Measurements from ENCODE around the gene CD74. TPM values are rescaled to one million over a fixed set of nuclear protein-coding genes. Genes with fewer than 3 reads are reported as not detected.

CD74 gene
- total RNA-seq, 4 donors from 2014 or later = 91.0 to 1,037 (median 261) TPM

DNA sequence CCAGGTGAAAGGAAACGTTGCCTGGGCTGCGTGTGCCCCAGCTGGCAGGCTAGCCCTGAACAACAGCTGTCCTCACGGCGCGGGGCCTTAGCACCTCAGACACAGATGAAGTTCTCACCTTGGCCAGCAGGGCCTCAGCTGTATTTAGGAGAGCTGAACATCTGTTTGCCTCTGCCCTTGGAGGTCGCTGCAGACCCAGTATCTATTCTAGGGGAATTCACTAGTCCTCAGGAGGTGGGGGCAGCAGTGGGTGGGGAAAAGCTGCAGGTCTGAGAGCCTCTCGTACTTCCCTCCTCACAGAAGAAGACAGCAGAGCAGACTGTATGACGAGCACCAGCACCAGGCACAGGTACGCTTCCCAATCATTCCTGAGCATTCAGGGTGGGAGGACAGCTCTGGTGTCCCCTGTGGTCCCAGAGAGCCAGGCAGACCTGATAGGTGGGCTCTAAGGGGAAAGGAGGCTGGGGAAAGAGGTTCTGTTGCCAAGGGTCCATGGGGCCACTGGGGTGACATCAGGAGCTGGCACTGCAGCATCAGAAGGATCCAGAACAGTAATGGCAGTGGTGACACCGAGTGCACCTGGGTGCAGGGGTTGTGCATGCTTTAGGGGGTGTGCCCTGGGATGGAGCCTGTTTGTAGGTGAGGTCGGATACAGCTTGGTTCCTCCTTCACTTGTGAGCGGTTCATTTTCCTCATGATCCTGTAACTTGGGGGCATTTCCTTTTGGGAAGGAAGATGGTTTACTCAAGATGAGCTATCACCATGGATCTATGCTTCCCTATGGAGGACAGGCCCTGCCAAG lies 13.8 kb downstream of the CD74 start:
- no peak for DNase-seq
- no peaks in the 10 kb centered on the region for H3K4me1 ChIP-seq
- 66 to 71% methylated on average over 9 to 12 of the region's 12 CpGs for WGBS, 2 donors
- no peak overlapping the region for H3K4me3 ChIP-seq
- no peak overlapping the region for H3K27ac ChIP-seq
- intact Hi-C loops (cut with DNase I) = no loop called here
- H3K36me3 ChIP-seq = peaks cover 24 to 100% (median 25%) of the 10 kb centered on the region in 3 donors
- TF ChIP-seq, protein P1, sequence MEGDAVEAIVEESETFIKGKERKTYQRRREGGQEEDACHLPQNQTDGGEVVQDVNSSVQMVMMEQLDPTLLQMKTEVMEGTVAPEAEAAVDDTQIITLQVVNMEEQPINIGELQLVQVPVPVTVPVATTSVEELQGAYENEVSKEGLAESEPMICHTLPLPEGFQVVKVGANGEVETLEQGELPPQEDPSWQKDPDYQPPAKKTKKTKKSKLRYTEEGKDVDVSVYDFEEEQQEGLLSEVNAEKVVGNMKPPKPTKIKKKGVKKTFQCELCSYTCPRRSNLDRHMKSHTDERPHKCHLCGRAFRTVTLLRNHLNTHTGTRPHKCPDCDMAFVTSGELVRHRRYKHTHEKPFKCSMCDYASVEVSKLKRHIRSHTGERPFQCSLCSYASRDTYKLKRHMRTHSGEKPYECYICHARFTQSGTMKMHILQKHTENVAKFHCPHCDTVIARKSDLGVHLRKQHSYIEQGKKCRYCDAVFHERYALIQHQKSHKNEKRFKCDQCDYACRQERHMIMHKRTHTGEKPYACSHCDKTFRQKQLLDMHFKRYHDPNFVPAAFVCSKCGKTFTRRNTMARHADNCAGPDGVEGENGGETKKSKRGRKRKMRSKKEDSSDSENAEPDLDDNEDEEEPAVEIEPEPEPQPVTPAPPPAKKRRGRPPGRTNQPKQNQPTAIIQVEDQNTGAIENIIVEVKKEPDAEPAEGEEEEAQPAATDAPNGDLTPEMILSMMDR (IDR thresholded peaks at IDR 0.05) = peak in 5 of 6 experiments; percentile 18 to 50 (median 32)
- TF ChIP-seq POLR2A (IDR thresholded peaks at IDR 0.05) = no peak
- no peaks in the 10 kb centered on the region for H3K9me3 ChIP-seq
- H3K27me3 ChIP-seq = no peaks in the 10 kb centered on the region

DNA sequence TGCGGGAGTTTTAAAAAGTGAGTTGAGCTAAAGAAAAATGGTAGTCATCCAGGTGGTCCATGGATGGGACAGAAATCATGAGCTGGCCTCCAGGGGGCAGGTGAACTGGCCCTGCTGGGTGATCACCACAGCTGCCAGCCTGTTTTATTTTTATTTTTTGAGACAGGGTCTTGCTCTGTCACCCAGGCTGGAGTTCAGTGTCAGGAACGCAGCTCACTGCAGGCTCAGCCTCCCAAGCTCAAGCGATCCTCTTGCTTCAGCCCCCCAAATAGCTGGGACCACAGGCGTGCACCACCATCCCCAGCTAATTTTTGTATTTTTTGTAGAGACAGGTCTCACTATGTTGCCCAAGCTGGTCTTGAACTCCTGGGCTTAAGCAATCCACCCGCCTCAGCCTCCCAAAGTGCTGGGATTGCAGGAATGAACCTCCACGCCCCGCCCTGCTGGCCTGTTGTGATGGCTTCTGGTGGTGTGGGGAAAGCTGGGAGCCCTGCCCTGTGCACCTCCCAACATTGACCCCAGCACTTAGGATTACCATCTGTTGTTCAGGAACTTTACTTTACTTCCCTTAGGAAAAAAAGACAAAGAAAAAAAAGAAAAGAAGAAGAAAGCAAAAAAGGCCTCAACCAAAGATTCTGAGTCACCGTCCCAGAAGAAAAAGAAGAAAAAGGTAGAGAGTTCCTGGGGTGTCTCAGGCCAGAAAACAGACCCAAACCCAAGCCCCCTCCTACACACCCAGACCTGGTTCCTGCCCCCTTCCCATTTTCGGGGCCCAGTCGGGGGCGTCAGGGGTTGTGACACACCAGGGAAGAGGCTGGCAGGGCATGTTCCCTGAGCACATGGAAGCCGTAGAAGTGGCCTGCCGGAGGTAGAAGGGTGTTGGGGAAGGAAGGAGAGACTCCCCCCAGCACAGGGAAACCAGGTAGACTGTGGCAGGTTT lies 14.7 kb downstream of the CD74 start:
- no peak for TF ChIP-seq POLR2A (IDR thresholded peaks at IDR 0.05)
- TF ChIP-seq, protein P1 (IDR thresholded peaks at IDR 0.05) = no peak
- Histone ChIP-seq H3K36me3 (peaks cover 24 to 100% (median 30%) of the 10 kb centered on the region in 3 donors), H3K4me3 (no peak overlapping the region), H3K27me3 (no peaks in the 10 kb centered on the region), H3K9me3 (no peaks in the 10 kb centered on the region), H3K4me1 (no peaks in the 10 kb centered on the region), H3K27ac (no peak overlapping the region)
- intact Hi-C loops (cut with DNase I) = no loop called here
- no peak for DNase-seq
- WGBS, 2 donors = 84 to 86% methylated on average over 10 to 13 of the region's 13 CpGs

DNA sequence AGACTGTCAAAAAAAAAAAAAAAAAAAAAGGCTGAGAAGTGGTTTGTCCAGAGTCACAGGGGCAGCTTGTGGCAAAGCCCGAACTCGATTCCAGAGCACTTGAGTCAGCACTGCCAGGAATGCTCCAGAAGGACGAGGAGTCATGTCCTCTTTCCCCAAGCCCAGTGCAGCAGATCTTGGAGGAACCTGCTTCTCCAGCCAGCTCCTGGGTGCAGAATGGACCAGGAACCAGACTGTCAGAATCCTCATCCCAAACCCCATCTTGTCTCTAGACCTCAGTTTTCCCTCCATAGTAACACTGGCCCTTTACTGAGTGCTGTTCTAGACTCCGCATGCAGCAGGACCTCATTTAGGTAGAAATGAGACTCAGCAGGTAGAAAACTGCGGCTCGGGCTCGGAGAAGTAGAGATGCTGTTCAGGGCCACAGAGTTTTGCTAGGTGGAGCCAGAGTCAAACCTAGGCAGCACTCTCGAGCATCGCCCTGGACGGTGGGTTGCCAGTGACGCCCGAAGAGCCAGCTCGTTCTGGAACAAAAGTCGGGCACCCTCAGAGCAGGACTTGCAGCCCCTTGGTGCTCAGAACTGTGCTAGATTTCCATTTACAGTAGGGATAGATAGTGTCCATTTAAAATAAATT lies 15.4 kb downstream of the CD74 start:
- intact Hi-C loops (cut with DNase I) = no loop called here
- TF ChIP-seq, protein P1 (IDR thresholded peaks at IDR 0.05) = no peak
- TF ChIP-seq POLR2A (IDR thresholded peaks at IDR 0.05) = no peak
- Histone ChIP-seq H3K4me3 (no peak overlapping the region), H3K4me1 (no peaks in the 10 kb centered on the region), H3K27me3 (no peaks in the 10 kb centered on the region), H3K9me3 (no peaks in the 10 kb centered on the region), H3K27ac (no peak overlapping the region), H3K36me3 (peaks cover 17 to 100% (median 36%) of the 10 kb centered on the region in 3 donors)
- no peak for DNase-seq
- WGBS, 2 donors = 82 to 83% methylated on average over 6 to 12 of the region's 14 CpGs

DNA sequence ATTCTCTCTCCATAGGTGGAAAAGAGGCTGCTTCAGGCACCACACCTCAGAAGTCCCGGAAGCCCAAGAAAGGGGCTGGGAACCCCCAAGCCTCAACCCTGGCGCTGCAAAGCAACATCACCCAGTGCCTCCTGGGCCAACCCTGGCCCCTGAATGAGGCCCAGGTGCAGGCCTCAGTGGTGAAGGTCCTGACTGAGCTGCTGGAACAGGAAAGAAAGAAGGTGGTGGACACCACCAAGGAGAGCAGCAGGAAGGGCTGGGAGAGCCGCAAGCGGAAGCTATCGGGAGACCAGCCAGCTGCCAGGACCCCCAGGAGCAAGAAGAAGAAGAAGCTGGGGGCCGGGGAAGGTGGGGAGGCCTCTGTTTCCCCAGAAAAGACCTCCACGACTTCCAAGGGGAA lies 16.4 kb downstream of the CD74 start:
- no peak overlapping the region for H3K4me3 ChIP-seq
- TF ChIP-seq POLR2A (IDR thresholded peaks at IDR 0.05) = no peak
- TF ChIP-seq, protein P1 (IDR thresholded peaks at IDR 0.05) = no peak
- H3K4me1 ChIP-seq = no peaks in the 10 kb centered on the region
- intact Hi-C loops (cut with DNase I) = no loop called here
- H3K9me3 ChIP-seq = no peaks in the 10 kb centered on the region
- H3K27ac ChIP-seq = no peak overlapping the region
- DNase-seq = no peak
- H3K27me3 ChIP-seq = no peaks in the 10 kb centered on the region
- peaks cover 17 to 100% (median 44%) of the 10 kb centered on the region in 3 donors for H3K36me3 ChIP-seq
- 83 to 95% methylated on average over 6 of the region's 7 CpGs for WGBS, 2 donors

Data from esophagus squamous epithelium (tissue), 5 donors.